Endothelial cell of umbilical vein (primary cell): ENCODE data around the gene PAGR1. TPM values are rescaled to one million over a fixed set of nuclear protein-coding genes. Genes with fewer than 3 reads are reported as not detected.

Experiments used
- BruUV-seq: library from RNA; stranded (reverse); fragments of 400-500 nt; replicated peaks from 2 replicates; lab custom pipeline; 2021; lab: Mats Ljungman, UMichigan
- CTCF ChIA-PET: fragments of 300-600, 350-600 bp; sonication (Branson Sonifier 250); formaldehyde crosslinking; loops from one replicate; lab custom pipeline; 2021; ENCODE audit warnings: antibody characterized with exemption, inconsistent platforms; lab: Charles Lee
- POLR2A ChIA-PET: fragments of 300-600, 350-600 bp; sonication (Branson Sonifier 250); formaldehyde crosslinking; loops from one replicate; lab custom pipeline; 2021; ENCODE audit warnings: antibody characterized with exemption, inconsistent platforms; lab: Charles Lee
- DNase-seq: peaks from one replicate; pipeline ENCODE4 v3.0.0-alpha.2; 2011; ENCODE audit warnings: low read depth, low spot score
- FAIRE-seq: peaks from 2 replicates; lab custom pipeline; 2011; peaks lifted over from hg19 to GRCh38; lab: Jason Lieb, UNC
- H2AFZ ChIP-seq: 2 replicates; pipeline ENCODE4 v1.6.0; 2012; ENCODE audit warnings: low read depth, low read length, control low read depth, inconsistent platforms
- H3K27ac ChIP-seq: 2 replicates; pipeline ENCODE4 v1.5.1; 2011; ENCODE audit warnings: low read depth, mild to moderate bottlenecking, control low read depth, low read length, moderate library complexity; ENCODE audit not compliant: insufficient read depth
- H3K27me3 ChIP-seq, 2 experiments: 2 replicates each; pipeline versions ENCODE4 v1.6.0 to v1.6.1; 2011; ENCODE audit warnings: low read length in 2 of 2, mixed read lengths in 1 of 2; ENCODE audit not compliant: control insufficient read depth in 2 of 2, insufficient read depth in 2 of 2
- H3K36me3 ChIP-seq, 2 experiments: 2 replicates in 1 of 2; 3 replicates in 1 of 2; pipeline ENCODE4 v1.5.1; 2011; ENCODE audit warnings: low read length in 2 of 2, mild to moderate bottlenecking in 1 of 2, moderate library complexity in 1 of 2; ENCODE audit not compliant: control insufficient read depth in 2 of 2, insufficient read depth in 2 of 2; ENCODE audit errors: extremely low read depth in 1 of 2
- H3K4me1 ChIP-seq: 3 replicates; pipeline ENCODE4 v1.5.1; 2011; ENCODE audit warnings: mild to moderate bottlenecking, low read length; ENCODE audit not compliant: control insufficient read depth, insufficient read depth; ENCODE audit errors: extremely low read depth
- H3K4me2 ChIP-seq: 2 replicates; pipeline ENCODE4 v1.6.1; 2011; ENCODE audit warnings: low read length, control low read depth, mixed read lengths; ENCODE audit not compliant: insufficient read depth
- H3K4me3 ChIP-seq, 3 experiments: fragments of 200-600 bp in 1 of 3; sonication (generic), shearing (Covaris generic) in 1 of 3; replicated peaks in 1 of 3; 2 replicates each; pipeline ENCODE4 v1.5.1; 2011 to 2016; ENCODE audit warnings: control low read depth in 3 of 3, low read length in 3 of 3, mild to moderate bottlenecking in 2 of 3, inconsistent platforms in 1 of 3, low read depth in 1 of 3, moderate library complexity in 1 of 3; ENCODE audit not compliant: insufficient read depth in 1 of 3
- H3K79me2 ChIP-seq: 2 replicates; pipeline ENCODE4 v1.6.0; 2012; ENCODE audit warnings: low read length, inconsistent platforms; ENCODE audit not compliant: control insufficient read depth, insufficient read depth
- H3K9ac ChIP-seq: replicated peaks from 2 replicates; pipeline ENCODE3; 2011; ENCODE audit warnings: low read length, control low read depth; ENCODE audit not compliant: insufficient read depth; ENCODE audit errors: extremely low read depth
- H3K9me1 ChIP-seq: replicated peaks from 3 replicates; pipeline ENCODE4 v1.6.0; 2011; ENCODE audit warnings: mild to moderate bottlenecking, low read length; ENCODE audit not compliant: control insufficient read depth, insufficient read depth; ENCODE audit errors: extremely low read depth
- H3K9me3 ChIP-seq: replicated peaks from 2 replicates; pipeline ENCODE4 v1.5.1; 2012; ENCODE audit warnings: low read length, inconsistent platforms; ENCODE audit not compliant: control insufficient read depth, insufficient read depth
- H4K20me1 ChIP-seq: replicated peaks from 2 replicates; pipeline ENCODE3; 2011; ENCODE audit warnings: mild to moderate bottlenecking, low read length; ENCODE audit not compliant: control insufficient read depth, insufficient read depth; ENCODE audit errors: extremely low read depth
- FOS ChIP-seq: IDR thresholded peaks from 2 replicates; pipeline ENCODE4 v1.6.1; 2011; ENCODE audit warnings: mild to moderate bottlenecking, low read length, moderate library complexity, borderline replicate concordance; ENCODE audit not compliant: insufficient read depth
- MYC ChIP-seq: IDR thresholded peaks from one replicate; pipeline ENCODE4 v1.6.1; 2011; ENCODE audit warnings: mild to moderate bottlenecking, low read depth, low read length
- POLR2A ChIP-seq: IDR thresholded peaks from 2 replicates; pipeline ENCODE4 v1.6.1; 2012; ENCODE audit warnings: low read depth, mild to moderate bottlenecking, control low read depth, low read length
- POLR2AphosphoS5 ChIP-seq: IDR thresholded peaks from 2 replicates; pipeline ENCODE4 v1.6.1; 2012; ENCODE audit warnings: low read depth, mild to moderate bottlenecking, control low read depth, low read length, moderate library complexity; ENCODE audit not compliant: insufficient read depth
- dilution Hi-C: fragments of 300-500 bp; cut with MboI; formaldehyde crosslinking; loops from one replicate; pipeline ENCODE4 v1.15.0; 2019; ENCODE audit warnings: low sequenced_read_pairs; ENCODE audit not compliant: extremely low pct_ligation_motif_present
- intact Hi-C: fragments of 100-400 bp; cut with micrococcal nuclease; formaldehyde crosslinking; loops from one replicate; pipeline ENCODE4 v1.10.0; 2022
- polyA plus RNA-seq, 4 experiments: library from polyadenylated mRNA; depleted of rRNA in 3 of 4; stranded (reverse) in 3 of 4; unstranded in 1 of 4; fragments of >200 nt; gene quantifications; 2 replicates each; pipeline versions ENCODE4 v1.2.1 to v1.2.3, GENCODE V29; 2011 to 2012; ENCODE audit warnings: missing spikeins in 1 of 4
- total RNA-seq: library from RNA; stranded (reverse); gene quantifications from 2 replicates; pipeline ENCODE4 v1.2.3, GENCODE V29; 2021
- TF ChIP-seq, protein P1 (sequence below), 2 donors: IDR thresholded peaks; 1 replicate in 1 of 2; 2 replicates in 1 of 2; pipeline ENCODE4 v1.5.1; 2011; ENCODE audit warnings: low read length in 2 of 2, mild to moderate bottlenecking in 2 of 2, moderate library complexity in 2 of 2, control low read depth in 1 of 2, inconsistent platforms in 1 of 2, low read depth in 1 of 2; ENCODE audit not compliant: insufficient read depth in 1 of 2; ENCODE audit errors: extremely low read depth in 1 of 2

PAGR1 gene
- total and polyA plus RNA-seq, 2 donors (not counting 3 experiments of a cell fraction or from before 2014, with no cell fraction given): 15.9 to 26.3 TPM

DNA sequence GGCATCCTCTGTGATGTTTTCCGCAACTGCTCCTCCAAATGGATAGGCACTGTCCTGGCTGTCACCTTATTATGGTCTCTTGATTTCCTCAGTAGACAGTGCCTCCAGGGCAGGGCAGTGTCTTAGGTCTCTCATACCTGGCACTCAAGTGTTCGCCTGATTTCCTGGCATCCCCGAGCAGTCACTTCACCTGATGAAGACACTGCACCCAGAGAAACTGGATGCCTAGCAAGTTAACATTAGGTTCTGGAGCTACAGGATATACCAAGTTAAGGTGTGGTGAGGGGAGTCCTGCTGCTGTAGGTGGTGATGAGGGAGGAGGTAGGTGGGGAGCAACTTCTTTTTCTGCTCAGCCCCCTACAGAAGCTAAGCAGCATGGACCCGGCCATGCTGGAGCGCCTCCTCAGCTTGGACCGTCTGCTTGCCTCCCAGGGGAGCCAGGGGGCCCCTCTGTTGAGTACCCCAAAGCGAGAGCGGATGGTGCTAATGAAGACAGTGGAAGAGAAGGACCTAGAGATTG, 13.5 kb upstream of the PAGR1 start:
- H3K36me3 ChIP-seq: peaks cover 9 to 12% of the 10 kb centered on the region in 2 experiments
- no peak overlapping the region for H3K4me3 ChIP-seq
- no peak overlapping the region for H3K27ac ChIP-seq
- POLR2A ChIA-PET: no interaction called here
- no peaks in the 10 kb centered on the region for H3K9me3 ChIP-seq
- no peak for TF ChIP-seq FOS
- BruUV-seq: no TSS peak
- no peaks in the 10 kb centered on the region for H4K20me1 ChIP-seq
- no peak for DNase-seq
- no peak overlapping the region for H2AFZ ChIP-seq
- H3K79me2 ChIP-seq: peaks cover 4% of the 10 kb centered on the region
- FAIRE-seq: no peak
- H3K9me1 ChIP-seq: no peaks in the 10 kb centered on the region
- H3K4me1 ChIP-seq: peaks cover 9% of the 10 kb centered on the region
- intact Hi-C loops (no loop called here), dilution Hi-C loops (loop anchor here (10.0 kb wide), 1 partner anchor 192 kb away; the partner anchor contains the start of genes HIRIP3 and INO80E)
- CTCF ChIA-PET: interaction anchor here (0.8 to 3.1 kb wide), 2 partner anchors 13 to 46 kb away, joined by 3 to 16 read pairs; partner anchors contain the start of gene KIF22
- H3K4me2 ChIP-seq: no peak overlapping the region
- H3K27me3 ChIP-seq: no peaks in the 10 kb centered on the region
- no peak overlapping the region for H3K9ac ChIP-seq

DNA sequence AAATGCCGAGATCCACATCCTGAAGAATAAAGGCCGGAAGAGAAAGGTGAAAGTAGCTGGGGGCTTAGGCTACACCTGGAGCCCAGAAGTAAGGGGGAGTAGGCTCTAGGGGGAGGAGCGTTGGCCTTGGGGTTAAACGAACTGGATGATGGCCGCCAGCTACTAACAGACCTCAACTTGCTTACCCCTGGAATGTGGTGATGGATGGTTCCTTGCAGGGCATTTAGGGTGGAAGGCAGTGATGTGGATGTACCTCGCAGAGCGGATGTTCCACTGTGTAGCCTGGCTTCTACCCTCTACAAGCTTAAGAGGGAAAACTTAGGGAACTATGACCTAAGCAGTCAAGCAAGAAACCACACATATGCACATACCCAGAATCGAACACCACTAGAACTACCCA, 11.9 kb upstream of the PAGR1 start:
- DNase-seq (no peak), FAIRE-seq (no peak)
- H3K27me3 ChIP-seq: no peaks in the 10 kb centered on the region
- H3K36me3 ChIP-seq: peaks cover 12 to 14% of the 10 kb centered on the region in 2 experiments
- intact Hi-C loops (no loop called here), dilution Hi-C loops (loop anchor here (10.0 kb wide), 1 partner anchor 191 kb away; the partner anchor contains the start of genes HIRIP3 and INO80E)
- H3K4me3 ChIP-seq: no peak overlapping the region
- no peak overlapping the region for H2AFZ ChIP-seq
- no peaks in the 10 kb centered on the region for H3K9me3 ChIP-seq
- ChIA-PET CTCF (interaction anchor here (0.7 to 3.1 kb wide), 8 partner anchors 9 to 262 kb away, joined by 3 to 16 read pairs (median 6); partner anchors contain the start of genes KIF22 and PAGR1), POLR2A (interaction anchor here (0.6 to 1.7 kb wide), 2 partner anchors 14 to 20 kb away, joined by 3 to 9 read pairs; partner anchors contain the start of gene KIF22)
- no peak for TF ChIP-seq POLR2AphosphoS5
- TF ChIP-seq FOS: no peak
- TF ChIP-seq POLR2A: no peak
- TF ChIP-seq, protein P1, sequence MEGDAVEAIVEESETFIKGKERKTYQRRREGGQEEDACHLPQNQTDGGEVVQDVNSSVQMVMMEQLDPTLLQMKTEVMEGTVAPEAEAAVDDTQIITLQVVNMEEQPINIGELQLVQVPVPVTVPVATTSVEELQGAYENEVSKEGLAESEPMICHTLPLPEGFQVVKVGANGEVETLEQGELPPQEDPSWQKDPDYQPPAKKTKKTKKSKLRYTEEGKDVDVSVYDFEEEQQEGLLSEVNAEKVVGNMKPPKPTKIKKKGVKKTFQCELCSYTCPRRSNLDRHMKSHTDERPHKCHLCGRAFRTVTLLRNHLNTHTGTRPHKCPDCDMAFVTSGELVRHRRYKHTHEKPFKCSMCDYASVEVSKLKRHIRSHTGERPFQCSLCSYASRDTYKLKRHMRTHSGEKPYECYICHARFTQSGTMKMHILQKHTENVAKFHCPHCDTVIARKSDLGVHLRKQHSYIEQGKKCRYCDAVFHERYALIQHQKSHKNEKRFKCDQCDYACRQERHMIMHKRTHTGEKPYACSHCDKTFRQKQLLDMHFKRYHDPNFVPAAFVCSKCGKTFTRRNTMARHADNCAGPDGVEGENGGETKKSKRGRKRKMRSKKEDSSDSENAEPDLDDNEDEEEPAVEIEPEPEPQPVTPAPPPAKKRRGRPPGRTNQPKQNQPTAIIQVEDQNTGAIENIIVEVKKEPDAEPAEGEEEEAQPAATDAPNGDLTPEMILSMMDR (IDR thresholded peaks at IDR 0.05; ENCODE audit: extremely low read depth in 1 of 2, insufficient read depth in 1 of 2, low read depth in 1 of 2, low read length in 2 of 2): no peak
- no peak for TF ChIP-seq MYC
- H3K4me2 ChIP-seq: no peak overlapping the region
- H4K20me1 ChIP-seq: no peaks in the 10 kb centered on the region
- no peaks in the 10 kb centered on the region for H3K9me1 ChIP-seq
- no TSS peak for BruUV-seq
- H3K79me2 ChIP-seq: peaks cover 18% of the 10 kb centered on the region
- no peak overlapping the region for H3K9ac ChIP-seq
- H3K27ac ChIP-seq: no peak overlapping the region
- H3K4me1 ChIP-seq: peaks cover 19% of the 10 kb centered on the region
